ENCODE data around the gene PLK5.

GRCh38 chr19:1580382-1580781, 56.5 kb downstream of the PLK5 start:
- TF ChIP-seq CTCF (conservative IDR thresholded peaks at IDR 0.05; ENCODE audit: low read depth, low read length) (no peak), EZH2 (IDR thresholded peaks at IDR 0.05; ENCODE audit: borderline replicate concordance, low read depth, low read length, poor library complexity, severe bottlenecking) (no peak)

All from A673 (cell line).